Right lobe of liver (tissue), 6 donors: Measurements from ENCODE around the gene MDP1. TPM values are rescaled to one million over a fixed set of nuclear protein-coding genes. Genes with fewer than 3 reads are reported as not detected.

Experiments used
- ATAC-seq, 4 donors: fragments of 200-7000 bp; cut with Tn5 transposase; one replicate each; pipeline ENCODE4 v1.9.1; 2020; ENCODE audit warnings: mild to moderate bottlenecking in 4 of 4, moderate library complexity in 4 of 4
- DNase-seq, 3 donors: peaks; one replicate each; pipeline ENCODE4 v3.0.0-alpha.2; 2020
- H3K27ac ChIP-seq, 3 donors: fragments of 200-600 bp; one replicate each; pipeline ENCODE4 v1.8.0; 2022
- H3K27me3 ChIP-seq, 2 donors: fragments of 200-600 bp; one replicate each; pipeline ENCODE4 v1.8.0; 2022
- H3K36me3 ChIP-seq, 4 donors: fragments of 200-600 bp; sonication (generic) in 1 of 4; one replicate each; pipeline versions ENCODE4 v1.5.1 to v1.8.0; 2017 to 2022; ENCODE audit warnings: control low read depth in 1 of 4
- H3K4me1 ChIP-seq, 4 donors: fragments of 200-600 bp; sonication (generic) in 1 of 4; one replicate each; pipeline versions ENCODE4 v1.5.1 to v1.8.0; 2017 to 2022; ENCODE audit warnings: control low read depth in 1 of 4
- H3K4me3 ChIP-seq, 3 donors: fragments of 200-600 bp; one replicate each; pipeline ENCODE4 v1.8.0; 2022
- H3K9me3 ChIP-seq, 4 donors: fragments of 200-600 bp; sonication (generic) in 1 of 4; one replicate each; pipeline versions ENCODE4 v1.5.1 to v1.8.0; 2017 to 2022; ENCODE audit warnings: control low read depth in 1 of 4
- CTCF ChIP-seq, 4 donors: fragments of 200-600 bp in 3 of 4; fragments of 450-650 bp in 1 of 4; IDR thresholded peaks; one replicate each; pipeline versions ENCODE4 v1.5.1 to v1.8.0; 2016 to 2022; ENCODE audit warnings: antibody characterized with exemption in 4 of 4, mild to moderate bottlenecking in 2 of 4
- POLR2A ChIP-seq: fragments of 450-650 bp; IDR thresholded peaks from one replicate; pipeline ENCODE4 v1.6.1; 2017; ENCODE audit warnings: antibody characterized with exemption, mild to moderate bottlenecking
- WGBS: methylation state at CpG from one replicate; pipeline ENCODE4 v1.1.6; 2018; ENCODE audit warnings: low coverage, low lambda C conversion rate; ENCODE audit not compliant: insufficient coverage; ENCODE audit errors: missing lambda C conversion rate; 5-methylcytosine and 5-hydroxymethylcytosine counted together
- intact Hi-C, 2 donors: fragments of 100-400 bp; cut with DNase I; formaldehyde crosslinking; loops; one replicate each; pipeline versions ENCODE4 v1.11.2 to v1.14.1; 2022
- total RNA-seq, 6 experiments: library from RNA; depleted of rRNA in 2 of 6; stranded (reverse); fragments of >200 nt in 2 of 6; fragmentation: NEBNext Ultra II Directional in 3 of 6; extraction: Animal tissue kit (Norgen Biotek cat#: 25700) in 3 of 6; gene quantifications; one replicate each; pipeline versions ENCODE4 v1.1.0 to v1.2.4, GENCODE V29; 2016 to 2023
- donor health status: DM: no; HTN: yes; CAD: no.
- donor health status: DM: no; HTN: no; CAD: no.
- donor health status: DM: no; HTN: no; CAD: no.
- donor health status: DM: no; HTN: yes; CAD: no.
- donor health status: DM: no; HTN: yes; CAD: no.

Gene MDP1
- total RNA-seq, 6 experiments from 2014 or later = 3.7 to 6.3 (median 4.9) TPM

GRCh38 chr14:24240110-24240918 is 24.4 kb upstream of the MDP1 start:
- WGBS = 94% methylated on average over 2 of the region's 9 CpGs
- peaks cover 4 to 56% (median 22%) of the 10 kb centered on the region in 4 donors for H3K36me3 ChIP-seq
- ATAC-seq (no peak), DNase-seq (peak in 1 of 3 donors; percentile 37)
- H3K27me3 ChIP-seq = no peaks in the 10 kb centered on the region
- H3K27ac ChIP-seq = no peak overlapping the region
- H3K4me1 ChIP-seq = peaks cover 0 to 19% (median 0%) of the 10 kb centered on the region in 4 donors
- no peak overlapping the region for H3K4me3 ChIP-seq
- TF ChIP-seq POLR2A = no peak
- no peak for TF ChIP-seq CTCF (IDR thresholded peaks at IDR 0.05)
- intact Hi-C loops = loop anchor here (5.0 to 10.0 kb wide), 2 partner anchors 54 to 57 kb away; partner anchors contain the start of genes DHRS1 (in 2 of the 2) and NOP9 (in 2 of the 2)
- no peaks in the 10 kb centered on the region for H3K9me3 ChIP-seq

- peak in 1 of 3 donors; percentile 22 for DNase-seq
- no peaks in the 10 kb centered on the region for H3K27me3 ChIP-seq
- no peak for TF ChIP-seq POLR2A
- TF ChIP-seq CTCF (IDR thresholded peaks at IDR 0.05) = no peak
- peaks cover 0 to 30% (median 3%) of the 10 kb centered on the region in 4 donors for H3K4me1 ChIP-seq
- H3K4me3 ChIP-seq = no peak overlapping the region
- ATAC-seq = no peak
- no peak overlapping the region for H3K27ac ChIP-seq
- WGBS = no CpG with 5 or more reads among the region's 5 CpGs
- H3K36me3 ChIP-seq = peaks cover 4 to 56% (median 23%) of the 10 kb centered on the region in 4 donors
- intact Hi-C loops = no loop called here
- H3K9me3 ChIP-seq = no peaks in the 10 kb centered on the region
Measured at GRCh38 chr14:24238527-24239037, 22.7 kb upstream of the MDP1 start.

GRCh38 chr14:24238123-24238522 is 22.3 kb upstream of the MDP1 start:
- no peak for ATAC-seq
- peak in 1 of 3 donors; percentile 29 for DNase-seq
- intact Hi-C loops = no loop called here
- 94% methylated on average over 4 of the region's 5 CpGs for WGBS
- H3K36me3 ChIP-seq = peaks cover 4 to 56% (median 23%) of the 10 kb centered on the region in 4 donors
- no peak overlapping the region for H3K4me3 ChIP-seq
- no peaks in the 10 kb centered on the region for H3K9me3 ChIP-seq
- no peak overlapping the region for H3K27ac ChIP-seq
- peaks cover 0 to 30% (median 5%) of the 10 kb centered on the region in 4 donors for H3K4me1 ChIP-seq
- TF ChIP-seq CTCF (IDR thresholded peaks at IDR 0.05) (no peak), POLR2A (no peak)
- no peaks in the 10 kb centered on the region for H3K27me3 ChIP-seq

- peaks cover 4 to 56% (median 23%) of the 10 kb centered on the region in 4 donors for H3K36me3 ChIP-seq
- intact Hi-C loops = no loop called here
- no peaks in the 10 kb centered on the region for H3K9me3 ChIP-seq
- 100% methylated on average over 2 of the region's 2 CpGs for WGBS
- TF ChIP-seq CTCF (IDR thresholded peaks at IDR 0.05) = no peak
- TF ChIP-seq POLR2A = no peak
- DNase-seq (peak in 1 of 3 donors; percentile 11), ATAC-seq (no peak)
- H3K4me1 ChIP-seq = peaks cover 0 to 29% (median 5%) of the 10 kb centered on the region in 4 donors
- no peaks in the 10 kb centered on the region for H3K27me3 ChIP-seq
- no peak overlapping the region for H3K27ac ChIP-seq
- no peak overlapping the region for H3K4me3 ChIP-seq
Measured at GRCh38 chr14:24237463-24237955, 21.6 kb upstream of the MDP1 start.
